Hepatocyte (in vitro differentiated cells): Measurements from ENCODE around the gene USP24. TPM values are rescaled to one million over a fixed set of nuclear protein-coding genes. Genes with fewer than 3 reads are reported as not detected.

Experiments
- DNase-seq: peaks from one replicate; pipeline ENCODE4 v3.0.0-alpha.2; 2016; ENCODE audit warnings: low spot score
- H2AFZ ChIP-seq: fragments of 200-600 bp; sonication (generic); 2 replicates; pipeline ENCODE4 v1.6.0; 2016; ENCODE audit warnings: antibody characterized with exemption, mild to moderate bottlenecking
- H3K27ac ChIP-seq: fragments of 200-600 bp; sonication (generic); 2 replicates; pipeline ENCODE4 v1.5.1; 2016; ENCODE audit warnings: mild to moderate bottlenecking
- H3K27me3 ChIP-seq: fragments of 200-600 bp; sonication (generic); 2 replicates; pipeline ENCODE4 v1.6.1; 2016
- H3K36me3 ChIP-seq: fragments of 200-600 bp; sonication (generic); replicated peaks from 2 replicates; pipeline ENCODE4 v1.5.1; 2016; ENCODE audit warnings: low read depth; ENCODE audit not compliant: insufficient read depth
- H3K4me1 ChIP-seq: fragments of 200-600 bp; sonication (generic); 2 replicates; pipeline ENCODE4 v1.5.1; 2016; ENCODE audit warnings: mild to moderate bottlenecking, moderate library complexity; ENCODE audit not compliant: insufficient read depth
- H3K4me2 ChIP-seq: fragments of 200-600 bp; sonication (generic); 2 replicates; pipeline ENCODE4 v1.6.0; 2016
- H3K4me3 ChIP-seq: fragments of 200-600 bp; sonication (generic); 2 replicates; pipeline ENCODE4 v1.5.1; 2016; ENCODE audit warnings: mild to moderate bottlenecking
- H3K79me2 ChIP-seq: fragments of 200-600 bp; sonication (generic); 2 replicates; pipeline ENCODE4 v1.6.0; 2017; ENCODE audit warnings: mild to moderate bottlenecking
- H3K9me2 ChIP-seq: fragments of 200-600 bp; sonication (generic); replicated peaks from 2 replicates; pipeline ENCODE4 v1.6.0; 2017; ENCODE audit warnings: mild to moderate bottlenecking; ENCODE audit not compliant: insufficient read depth
- H3K9me3 ChIP-seq: fragments of 200-600 bp; sonication (generic); 2 replicates; pipeline ENCODE4 v1.5.1; 2016; ENCODE audit warnings: low read depth, mild to moderate bottlenecking
- H4K20me1 ChIP-seq: fragments of 200-600 bp; sonication (generic); 2 replicates; pipeline ENCODE4 v1.6.0; 2016; ENCODE audit warnings: mild to moderate bottlenecking; ENCODE audit not compliant: insufficient read depth, poor library complexity, severe bottlenecking
- CTCF ChIP-seq: fragments of 200-600 bp; sonication (generic); IDR thresholded peaks from 2 replicates; pipeline ENCODE4 v1.5.1; 2016; ENCODE audit warnings: antibody characterized with exemption, mild to moderate bottlenecking; ENCODE audit not compliant: poor library complexity
- EZH2 ChIP-seq: fragments of 200-600 bp; sonication (generic); IDR thresholded peaks from 2 replicates; pipeline ENCODE4 v1.6.1; 2016; ENCODE audit warnings: antibody characterized with exemption, mild to moderate bottlenecking, borderline replicate concordance
- EZH2phosphoT487 ChIP-seq: fragments of 200-600 bp; sonication (generic); IDR thresholded peaks from one replicate; pipeline ENCODE4 v1.6.1; 2018; ENCODE audit warnings: antibody characterized with exemption, mild to moderate bottlenecking, low read depth, moderate library complexity; ENCODE audit not compliant: unreplicated experiment, severe bottlenecking
- WGBS: methylation state at CpG from one replicate; pipeline ENCODE4 v1.1.6; 2016; ENCODE audit warnings: low lambda C conversion rate; ENCODE audit errors: missing lambda C conversion rate; 5-methylcytosine and 5-hydroxymethylcytosine counted together
- polyA plus RNA-seq: library from polyadenylated mRNA; unstranded; fragments of >200 nt; fragmentation: Nextera tagmentation; extraction: Ambion mirVana; gene quantifications from 2 replicates; pipeline ENCODE4 v1.2.1, GENCODE V29; 2016
- total RNA-seq: library from RNA; depleted of rRNA; stranded (reverse); fragments of >200 nt; gene quantifications from 2 replicates; pipeline ENCODE4 v1.2.3, GENCODE V29; 2014

USP24 gene
- total and polyA plus RNA-seq, 2 experiments from 2014 or later: 9.3 to 41.9 TPM

GRCh38 chr1:55164906-55165305 is 50.3 kb downstream of the USP24 start:
- DNase-seq: no peak
- no peaks in the 10 kb centered on the region for H3K36me3 ChIP-seq
- no peaks in the 10 kb centered on the region for H3K4me1 ChIP-seq
- H4K20me1 ChIP-seq: no peaks in the 10 kb centered on the region
- no peaks in the 10 kb centered on the region for H3K79me2 ChIP-seq
- no peaks in the 10 kb centered on the region for H3K9me2 ChIP-seq
- H2AFZ ChIP-seq: no peak overlapping the region
- H3K4me3 ChIP-seq: no peak overlapping the region
- TF ChIP-seq EZH2: no peak
- no peak for TF ChIP-seq EZH2phosphoT487
- TF ChIP-seq CTCF: no peak
- 95% methylated on average over 2 of the region's 2 CpGs for WGBS
- H3K27ac ChIP-seq: no peak overlapping the region
- no peaks in the 10 kb centered on the region for H3K9me3 ChIP-seq
- no peaks in the 10 kb centered on the region for H3K27me3 ChIP-seq
- H3K4me2 ChIP-seq: no peak overlapping the region

GRCh38 chr1:55159571-55159970 is 55.6 kb downstream of the USP24 start:
- Histone ChIP-seq H3K36me3 (no peaks in the 10 kb centered on the region), H3K4me2 (no peak overlapping the region), H3K79me2 (no peaks in the 10 kb centered on the region), H3K27ac (no peak overlapping the region), H3K4me1 (no peaks in the 10 kb centered on the region), H4K20me1 (no peaks in the 10 kb centered on the region), H3K9me3 (no peaks in the 10 kb centered on the region), H3K27me3 (no peaks in the 10 kb centered on the region), H3K4me3 (no peak overlapping the region), H3K9me2 (no peaks in the 10 kb centered on the region), H2AFZ (no peak overlapping the region)
- TF ChIP-seq CTCF: no peak
- no peak for TF ChIP-seq EZH2phosphoT487
- TF ChIP-seq EZH2: no peak
- 98% methylated on average over 2 of the region's 2 CpGs for WGBS
- no peak for DNase-seq

GRCh38 chr1:55156608-55157007 is 58.6 kb downstream of the USP24 start:
- DNase-seq: no peak
- Histone ChIP-seq H3K4me2 (no peak overlapping the region), H4K20me1 (no peaks in the 10 kb centered on the region), H3K9me2 (no peaks in the 10 kb centered on the region), H3K27me3 (no peaks in the 10 kb centered on the region), H3K79me2 (no peaks in the 10 kb centered on the region), H3K4me1 (no peaks in the 10 kb centered on the region), H3K36me3 (no peaks in the 10 kb centered on the region), H3K27ac (no peak overlapping the region), H3K4me3 (no peak overlapping the region), H3K9me3 (no peaks in the 10 kb centered on the region), H2AFZ (no peak overlapping the region)
- TF ChIP-seq EZH2phosphoT487 (no peak), CTCF (no peak), EZH2 (no peak)
- 96% methylated on average over 3 of the region's 3 CpGs for WGBS

GRCh38 chr1:55156093-55156492 is 59.1 kb downstream of the USP24 start:
- Histone ChIP-seq H3K9me2 (no peaks in the 10 kb centered on the region), H3K36me3 (no peaks in the 10 kb centered on the region)

More at GRCh38 chr1:55156093-55156492, 59.1 kb downstream of the USP24 start:
- no peaks in the 10 kb centered on the region for H4K20me1 ChIP-seq
- no peak for DNase-seq
- H3K27me3 ChIP-seq: no peaks in the 10 kb centered on the region
- TF ChIP-seq EZH2 (no peak), CTCF (no peak)
- H3K4me3 ChIP-seq: no peak overlapping the region
- no peak overlapping the region for H3K27ac ChIP-seq
- H2AFZ ChIP-seq: no peak overlapping the region
- H3K4me1 ChIP-seq: no peaks in the 10 kb centered on the region
- no peak overlapping the region for H3K4me2 ChIP-seq
- H3K79me2 ChIP-seq: no peaks in the 10 kb centered on the region
- no peaks in the 10 kb centered on the region for H3K9me3 ChIP-seq
